GM18873 (cell line): Measurements from ENCODE around the gene CD101.

Experiments used
- ATAC-seq: cut with Tn5 transposase; IDR thresholded peaks from one replicate; pipeline ENCODE4 v1.9.1; 2021; ENCODE audit warnings: mild to moderate bottlenecking, moderate library complexity, moderate number of reproducible peaks; ENCODE audit not compliant: unreplicated experiment, low FRiP score

CD101 gene

DNA sequence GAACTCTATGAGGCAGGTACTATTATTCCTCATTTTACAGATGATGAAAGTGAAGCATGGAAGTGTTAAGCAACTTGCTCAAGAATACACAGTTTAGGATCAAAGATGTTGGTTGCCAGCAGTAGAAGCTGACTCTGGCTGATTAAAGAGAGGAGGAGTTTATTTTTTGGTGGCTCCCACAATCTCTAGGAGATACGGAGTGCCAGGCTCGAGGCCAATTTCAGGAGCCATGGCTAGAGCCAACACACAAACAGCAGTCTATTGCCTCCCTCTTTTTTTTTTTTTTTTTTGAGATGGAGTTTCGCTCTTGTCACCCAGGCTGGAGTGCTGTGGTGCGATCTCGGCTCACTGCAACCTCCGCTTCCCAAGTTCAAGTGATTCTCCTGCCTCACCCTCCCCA is 78.2 kb downstream of the CD101 start:
- no peak for ATAC-seq

DNA sequence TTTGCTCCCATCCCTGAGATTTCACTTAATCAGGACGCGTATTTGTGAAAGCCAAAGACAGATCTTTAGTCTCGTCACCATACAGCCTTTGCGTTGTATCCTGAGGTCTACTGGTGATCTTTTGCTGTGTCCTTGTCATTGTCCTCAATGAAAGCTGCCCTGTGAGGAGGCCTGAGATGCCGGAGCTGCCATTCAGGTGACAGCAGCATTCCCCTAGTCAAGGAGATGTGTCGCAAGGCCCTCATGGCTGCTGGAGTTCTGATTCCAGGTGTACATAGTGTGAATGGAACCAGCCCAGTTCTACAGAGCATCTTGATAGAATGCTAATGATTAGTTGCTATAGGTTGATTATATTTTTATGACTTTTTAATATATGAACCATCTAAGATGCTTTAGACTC is 82.7 kb downstream of the CD101 start:
- no peak for ATAC-seq
